HG02798 (cell line): ENCODE results near the gene ZNF792.
"Not testable (repeated sequence)": the region's sequence is repeated elsewhere in the genome, so short reads cannot be mapped to it uniquely, and the experiment has no call there.

Source experiments
- ATAC-seq: cut with Tn5 transposase; IDR thresholded peaks from one replicate; pipeline ENCODE4 v1.9.1; 2021; ENCODE audit warnings: mild to moderate bottlenecking; ENCODE audit not compliant: unreplicated experiment, poor library complexity

ZNF792 gene

GRCh38 chr19:34999498-35000337, 35.7 kb upstream of the ZNF792 start, which contains the start of gene GRAMD1A:
TSS of gene GRAMD1A (plus strand) at chr19:35000323. CDS start at chr19:35000479, 156 bp downstream.
- ATAC-seq = peak; percentile 63

- no peak for ATAC-seq
These were observed 34.9 kb upstream of the ZNF792 start for GRCh38 chr19:34998777-34999497.

- not testable (repeated sequence) for ATAC-seq
These were observed 34.2 kb upstream of the ZNF792 start for GRCh38 chr19:34998224-34998623.

- no peak for ATAC-seq
These were observed 33.1 kb upstream of the ZNF792 start for GRCh38 chr19:34997071-34997617.

GRCh38 chr19:34995551-34995950, 31.5 kb upstream of the ZNF792 start:
- ATAC-seq = no peak

GRCh38 chr19:34994643-34995541, 30.9 kb upstream of the ZNF792 start:
- ATAC-seq = no peak

GRCh38 chr19:34994286-34994642, 30.2 kb upstream of the ZNF792 start:
- no peak for ATAC-seq

- not testable (repeated sequence) for ATAC-seq
These were observed 28.6 kb upstream of the ZNF792 start for GRCh38 chr19:34992582-34992981.

- ATAC-seq = no peak
These were observed 27.7 kb upstream of the ZNF792 start for GRCh38 chr19:34991542-34992333.

GRCh38 chr19:34990578-34991192, 26.7 kb upstream of the ZNF792 start:
- no peak for ATAC-seq

- no peak for ATAC-seq
These were observed 25.3 kb upstream of the ZNF792 start for GRCh38 chr19:34989298-34989697.

GRCh38 chr19:34988119-34988518, 24.1 kb upstream of the ZNF792 start:
- no peak for ATAC-seq

- no peak for ATAC-seq
These were observed 21.4 kb upstream of the ZNF792 start for GRCh38 chr19:34985249-34986022.

- no peak for ATAC-seq
These were observed 20.3 kb upstream of the ZNF792 start for GRCh38 chr19:34984287-34984686.

- ATAC-seq = no peak
These were observed 19.8 kb upstream of the ZNF792 start for GRCh38 chr19:34983786-34984185.

- ATAC-seq = no peak
These were observed 18.2 kb upstream of the ZNF792 start for GRCh38 chr19:34982275-34982674.

GRCh38 chr19:34979819-34980640, 16.0 kb upstream of the ZNF792 start:
- ATAC-seq = no peak
